HG03575 (cell line): ENCODE results near the gene PFKFB3.
"Not testable (repeated sequence)": the region's sequence is repeated elsewhere in the genome, so short reads cannot be mapped to it uniquely, and the experiment has no call there.

Source experiments
- ATAC-seq: cut with Tn5 transposase; IDR thresholded peaks from one replicate; pipeline ENCODE4 v1.9.1; 2021; ENCODE audit not compliant: unreplicated experiment, insufficient number of reproducible peaks, low FRiP score; ENCODE audit errors: extremely low read depth

Gene PFKFB3

DNA sequence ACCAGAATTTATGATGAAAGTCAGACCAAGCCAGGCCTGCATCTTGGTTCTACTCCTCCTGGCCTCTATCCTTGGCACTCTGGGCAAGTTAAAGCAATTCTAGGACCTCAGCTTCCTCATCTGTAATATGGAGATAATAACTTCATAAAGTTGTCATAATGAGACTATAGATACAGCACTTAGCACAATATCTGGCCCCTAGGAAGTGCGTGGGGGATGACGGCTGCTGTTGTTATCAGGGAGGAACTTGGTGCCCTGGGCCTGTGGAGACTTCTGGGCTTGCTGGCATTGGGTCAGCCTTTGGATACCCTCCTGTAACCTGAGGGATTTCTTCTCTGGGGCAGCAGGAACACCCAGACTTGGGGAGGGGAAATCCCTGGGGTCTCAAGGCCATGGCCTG lies 27.6 kb downstream of the PFKFB3 start:
- no peak for ATAC-seq

GRCh38 chr10:6231146-6231545 lies 28.4 kb downstream of the PFKFB3 start:
- ATAC-seq: no peak

DNA sequence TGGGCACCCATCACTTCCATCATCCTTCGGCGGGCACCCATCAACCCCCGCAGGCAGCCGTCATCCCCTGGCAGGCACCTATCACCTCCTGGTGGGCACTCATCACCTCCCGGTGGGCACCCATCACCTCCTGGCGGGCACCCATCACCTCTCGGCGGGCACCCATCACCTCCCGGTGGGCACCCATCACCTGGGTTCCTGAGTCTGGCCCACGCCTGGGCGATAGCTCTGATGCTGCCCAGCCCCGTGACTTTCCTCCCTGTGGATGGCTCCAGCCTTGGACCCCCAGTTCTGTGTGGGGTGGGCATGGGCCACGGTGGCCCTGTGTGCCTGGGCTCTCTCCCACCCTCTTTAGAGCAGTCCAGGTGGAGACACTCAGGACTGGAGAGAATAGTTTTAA lies 29.0 kb downstream of the PFKFB3 start:
- ATAC-seq: no peak

- ATAC-seq: no peak
Measured at GRCh38 chr10:6232225-6232807, 29.6 kb downstream of the PFKFB3 start.

DNA sequence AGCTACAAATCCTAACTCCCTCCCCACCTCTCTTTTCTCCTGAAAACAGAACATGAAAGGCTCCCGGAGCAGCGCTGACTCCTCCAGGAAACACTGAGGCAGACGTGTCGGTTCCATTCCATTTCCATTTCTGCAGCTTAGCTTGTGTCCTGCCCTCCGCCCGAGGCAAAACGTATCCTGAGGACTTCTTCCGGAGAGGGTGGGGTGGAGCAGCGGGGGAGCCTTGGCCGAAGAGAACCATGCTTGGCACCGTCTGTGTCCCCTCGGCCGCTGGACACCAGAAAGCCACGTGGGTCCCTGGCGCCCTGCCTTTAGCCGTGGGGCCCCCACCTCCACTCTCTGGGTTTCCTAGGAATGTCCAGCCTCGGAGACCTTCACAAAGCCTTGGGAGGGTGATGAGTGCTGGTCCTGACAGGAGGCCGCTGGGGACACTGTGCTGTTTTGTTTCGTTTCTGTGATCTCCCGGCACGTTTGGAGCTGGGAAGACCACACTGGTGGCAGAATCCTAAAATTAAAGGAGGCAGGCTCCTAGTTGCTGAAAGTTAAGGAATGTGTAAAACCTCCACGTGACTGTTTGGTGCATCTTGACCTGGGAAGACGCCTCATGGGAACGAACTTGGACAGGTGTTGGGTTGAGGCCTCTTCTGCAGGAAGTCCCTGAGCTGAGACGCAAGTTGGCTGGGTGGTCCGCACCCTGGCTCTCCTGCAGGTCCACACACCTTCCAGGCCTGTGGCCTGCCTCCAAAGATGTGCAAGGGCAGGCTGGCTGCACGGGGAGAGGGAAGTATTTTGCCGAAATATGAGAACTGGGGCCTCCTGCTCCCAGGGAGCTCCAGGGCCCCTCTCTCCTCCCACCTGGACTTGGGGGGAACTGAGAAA lies 30.4 kb downstream of the PFKFB3 start:
- ATAC-seq: no peak

GRCh38 chr10:6233725-6234277 lies 31.1 kb downstream of the PFKFB3 start:
- no peak for ATAC-seq

DNA sequence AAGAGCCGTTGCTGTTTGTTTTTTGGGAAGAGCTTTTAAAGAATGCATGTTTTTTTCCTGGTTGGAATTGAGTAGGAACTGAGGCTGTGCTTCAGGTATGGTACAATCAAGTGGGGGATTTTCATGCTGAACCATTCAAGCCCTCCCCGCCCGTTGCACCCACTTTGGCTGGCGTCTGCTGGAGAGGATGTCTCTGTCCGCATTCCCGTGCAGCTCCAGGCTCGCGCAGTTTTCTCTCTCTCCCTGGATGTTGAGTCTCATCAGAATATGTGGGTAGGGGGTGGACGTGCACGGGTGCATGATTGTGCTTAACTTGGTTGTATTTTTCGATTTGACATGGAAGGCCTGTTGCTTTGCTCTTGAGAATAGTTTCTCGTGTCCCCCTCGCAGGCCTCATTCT lies 31.6 kb downstream of the PFKFB3 start:
- ATAC-seq: no peak

- ATAC-seq: no peak
Measured at GRCh38 chr10:6236349-6237198, 33.8 kb downstream of the PFKFB3 start.

- ATAC-seq: no peak
Measured at GRCh38 chr10:6237199-6237530, 34.4 kb downstream of the PFKFB3 start.

DNA sequence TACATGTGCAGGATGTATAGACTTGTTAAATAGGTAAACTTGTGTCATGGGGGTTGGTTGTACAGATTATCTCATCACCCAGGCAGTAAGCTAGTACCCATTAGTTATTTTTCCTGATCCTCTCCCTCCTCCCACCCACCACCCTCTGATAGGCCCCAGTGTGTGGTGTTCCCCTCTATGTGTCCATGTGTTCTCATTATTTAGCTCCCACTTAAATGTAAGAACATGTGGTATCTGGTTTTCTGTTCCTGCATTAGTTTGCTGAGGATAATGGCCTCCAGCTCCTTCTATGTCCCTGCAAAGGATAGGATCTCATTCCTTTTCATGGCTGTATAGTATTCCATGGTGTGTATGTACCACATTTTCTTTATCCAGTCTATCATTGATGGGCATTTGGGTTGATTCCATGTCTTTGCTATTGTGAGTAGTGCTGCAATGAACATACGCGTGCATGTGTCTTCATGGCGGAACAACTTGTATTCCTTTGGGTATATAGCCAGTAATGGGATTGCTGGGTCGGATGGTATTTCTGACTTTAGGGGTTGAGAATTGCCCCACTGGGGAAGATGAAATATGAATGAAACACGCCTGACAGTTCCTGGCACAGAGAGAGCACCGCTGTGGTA lies 36.0 kb downstream of the PFKFB3 start:
- not testable (repeated sequence) for ATAC-seq

DNA sequence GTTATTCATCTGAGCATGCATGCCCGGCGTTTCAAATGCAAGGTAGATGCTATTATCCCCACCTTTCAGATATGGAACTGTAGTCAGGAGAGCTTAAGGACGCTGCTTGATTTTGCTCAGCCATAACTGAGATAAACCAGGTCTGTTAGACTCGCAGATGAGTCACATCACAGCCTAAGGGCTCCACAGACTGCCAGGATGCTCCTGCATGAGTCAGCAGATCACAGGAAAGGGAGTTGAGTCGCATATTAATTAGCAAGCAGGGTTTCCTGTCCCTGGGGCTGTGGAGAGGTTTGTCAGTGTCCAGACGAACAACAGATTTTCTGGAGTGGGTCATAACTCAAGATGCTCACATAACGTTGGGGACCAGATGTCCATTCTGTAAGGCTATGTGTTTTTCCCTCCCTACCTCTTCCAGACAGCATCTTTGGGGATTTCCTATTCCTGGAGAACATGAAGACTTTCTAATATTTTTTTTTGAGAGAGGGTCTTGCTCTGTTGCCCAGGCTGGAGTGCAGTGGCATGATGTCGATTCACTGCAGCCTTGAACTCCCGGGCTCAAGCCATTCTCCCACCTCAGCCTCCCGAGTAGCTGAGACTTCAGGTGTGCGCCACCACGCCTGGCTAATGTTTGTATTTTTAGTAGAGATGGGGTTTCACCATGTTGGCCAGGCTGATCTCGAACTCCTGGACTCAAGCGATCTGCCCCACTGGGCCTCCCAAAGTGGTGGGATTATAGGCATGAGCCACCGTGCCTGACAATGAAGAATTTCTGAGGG lies 36.7 kb downstream of the PFKFB3 start:
- no peak for ATAC-seq

- no peak for ATAC-seq
Measured at GRCh38 chr10:6240254-6240653, 37.5 kb downstream of the PFKFB3 start.

DNA sequence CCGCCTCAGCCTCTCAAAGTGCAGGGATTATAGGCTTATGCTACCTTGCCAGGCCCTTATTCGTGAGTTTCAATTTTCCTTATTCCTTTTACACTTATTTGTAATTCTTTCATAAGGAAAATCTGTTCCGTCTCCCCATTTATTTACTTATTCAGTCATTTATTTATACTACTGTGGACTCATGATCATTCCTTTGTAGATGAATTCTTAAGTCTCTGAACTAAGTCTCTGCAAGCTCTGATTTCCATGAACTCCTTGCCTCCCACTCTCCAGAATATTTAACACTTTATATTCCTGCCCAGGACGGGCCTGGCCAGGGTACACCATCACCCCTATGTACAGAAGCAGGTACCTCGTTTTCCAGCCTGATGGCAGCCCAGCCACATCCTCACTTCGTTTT lies 39.4 kb downstream of the PFKFB3 start:
- no peak for ATAC-seq

GRCh38 chr10:6244510-6244909 lies 41.8 kb downstream of the PFKFB3 start:
- no peak for ATAC-seq

- ATAC-seq: no peak
Measured at GRCh38 chr10:6247041-6247712, 44.4 kb downstream of the PFKFB3 start.

GRCh38 chr10:6248908-6249307 lies 46.2 kb downstream of the PFKFB3 start:
- not testable (repeated sequence) for ATAC-seq

DNA sequence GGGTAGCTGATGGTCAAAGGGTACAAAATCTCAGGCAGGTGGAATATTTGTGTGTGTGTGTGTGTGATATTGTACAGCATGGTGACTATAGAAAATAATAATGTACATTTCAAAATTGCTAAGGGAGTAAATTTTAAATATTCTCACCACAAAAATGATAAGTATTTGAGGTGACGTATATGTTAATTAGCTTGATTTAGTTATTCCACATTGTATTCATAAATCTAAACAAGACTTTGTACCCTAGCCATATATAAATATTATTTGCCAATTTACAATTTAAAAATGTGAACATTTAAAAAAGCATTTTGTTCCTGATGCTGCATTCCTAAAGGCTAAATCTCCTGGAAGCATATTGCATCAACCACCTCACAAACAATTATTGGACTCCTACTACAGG lies 47.0 kb downstream of the PFKFB3 start:
- no peak for ATAC-seq

DNA sequence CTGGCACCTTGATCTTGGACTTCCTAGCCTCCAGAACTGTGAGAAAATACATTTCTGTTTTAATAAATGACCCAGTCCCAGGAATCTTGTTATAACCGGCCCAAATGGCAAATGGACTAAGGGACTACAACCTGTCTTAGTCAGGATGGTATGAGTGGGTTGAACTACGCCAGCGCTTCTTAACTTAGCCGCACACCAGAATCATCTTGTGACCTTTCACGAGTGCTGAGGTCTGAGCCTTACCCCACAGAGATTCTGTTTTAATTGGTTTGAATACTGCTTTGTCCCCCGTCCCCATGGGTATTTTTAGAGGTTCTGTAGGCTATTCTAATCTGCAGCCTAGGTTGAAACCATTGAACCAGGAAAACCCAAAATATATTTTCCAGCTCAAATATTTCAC lies 48.0 kb downstream of the PFKFB3 start:
- ATAC-seq: no peak
